Right atrium auricular region (tissue), 2 donors: ENCODE data around the gene TNFSF13B. TPM values are rescaled to one million over a fixed set of nuclear protein-coding genes. Genes with fewer than 3 reads are reported as not detected.

Source experiments
- DNase-seq: peaks from one replicate; pipeline ENCODE4 v3.0.0-alpha.2; 2019; ENCODE audit warnings: low spot score
- H3K27ac ChIP-seq, 2 donors: fragments of 200-600 bp; sonication (generic); 1 replicate in 1 of 2; 2 replicates in 1 of 2; pipeline ENCODE4 v1.5.1; 2016 to 2019
- H3K27me3 ChIP-seq, 2 donors: fragments of 200-600 bp; sonication (generic); one replicate each; pipeline versions ENCODE4 v1.5.1 to v1.6.0; 2017 to 2019
- H3K36me3 ChIP-seq: fragments of 200-600 bp; sonication (generic); one replicate; pipeline ENCODE4 v1.5.1; 2016
- H3K4me1 ChIP-seq, 2 donors: fragments of 200-600 bp; sonication (generic); one replicate each; pipeline versions ENCODE4 v1.5.1 to v1.6.0; 2017 to 2019
- H3K4me3 ChIP-seq, 2 donors: fragments of 200-600 bp; sonication (generic); 1 replicate in 1 of 2; 2 replicates in 1 of 2; pipeline ENCODE4 v1.5.1; 2017 to 2019; ENCODE audit warnings: mild to moderate bottlenecking in 1 of 2, moderate library complexity in 1 of 2
- H3K9me3 ChIP-seq, 2 donors: fragments of 200-600 bp; sonication (generic); one replicate each; pipeline ENCODE4 v1.5.1; 2019
- total RNA-seq, 2 donors: library from RNA; depleted of rRNA; stranded (reverse); fragments of >200 nt; gene quantifications; one replicate each; pipeline ENCODE4 v1.1.0, GENCODE V29; 2016
- TF ChIP-seq, protein P1 (sequence below), 2 donors: fragments of 200-600 bp; sonication (generic); IDR thresholded peaks; one replicate each; pipeline ENCODE4 v1.5.1; 2019; ENCODE audit warnings: antibody characterized with exemption in 2 of 2

The TNFSF13B gene
- total RNA-seq, 2 donors from 2014 or later, result 0.26 to 1.4 TPM

DNA sequence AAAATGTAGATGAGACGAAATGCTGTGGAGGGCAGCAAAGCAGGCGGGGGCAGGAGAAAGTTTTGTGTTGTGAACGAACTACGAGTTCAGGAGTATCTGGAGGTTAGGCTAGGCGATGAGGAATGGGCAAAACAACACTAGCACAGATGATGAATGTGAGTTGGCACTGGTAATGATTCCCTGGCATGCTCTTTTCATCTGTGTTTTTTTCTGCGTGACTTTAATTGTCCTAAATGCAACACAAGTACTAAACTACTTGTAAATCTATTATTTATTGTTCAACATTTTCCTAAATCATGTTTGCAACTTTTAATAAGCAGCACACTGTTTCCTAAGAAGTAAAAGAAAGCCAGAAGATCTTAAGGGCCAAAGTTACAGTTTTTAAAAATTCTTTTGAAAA lies 19.2 kb downstream of the TNFSF13B start:
- Histone ChIP-seq H3K36me3 (no peaks in the 10 kb centered on the region), H3K27ac (no peak overlapping the region), H3K9me3 (no peaks in the 10 kb centered on the region)

DNA sequence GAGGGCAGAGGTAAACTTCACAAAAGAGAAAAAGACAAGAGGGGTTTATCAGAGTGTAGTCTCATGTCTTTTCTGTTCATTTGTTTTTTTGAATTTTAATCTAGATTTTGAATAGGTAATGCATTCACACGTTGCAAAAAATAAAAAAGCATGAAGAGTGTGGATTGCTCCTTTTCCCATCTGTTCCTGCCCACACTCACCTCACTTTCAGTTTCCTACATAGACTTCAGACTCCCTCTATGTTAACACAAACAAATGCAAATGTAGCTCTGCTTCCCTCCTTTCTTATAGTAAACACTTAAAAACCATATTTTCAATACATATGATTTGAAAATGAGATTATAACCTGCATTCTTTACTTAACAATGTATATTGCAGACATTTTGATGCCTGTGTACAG lies 20.3 kb downstream of the TNFSF13B start:
- no peak overlapping the region for H3K4me3 ChIP-seq
- TF ChIP-seq, protein P1, sequence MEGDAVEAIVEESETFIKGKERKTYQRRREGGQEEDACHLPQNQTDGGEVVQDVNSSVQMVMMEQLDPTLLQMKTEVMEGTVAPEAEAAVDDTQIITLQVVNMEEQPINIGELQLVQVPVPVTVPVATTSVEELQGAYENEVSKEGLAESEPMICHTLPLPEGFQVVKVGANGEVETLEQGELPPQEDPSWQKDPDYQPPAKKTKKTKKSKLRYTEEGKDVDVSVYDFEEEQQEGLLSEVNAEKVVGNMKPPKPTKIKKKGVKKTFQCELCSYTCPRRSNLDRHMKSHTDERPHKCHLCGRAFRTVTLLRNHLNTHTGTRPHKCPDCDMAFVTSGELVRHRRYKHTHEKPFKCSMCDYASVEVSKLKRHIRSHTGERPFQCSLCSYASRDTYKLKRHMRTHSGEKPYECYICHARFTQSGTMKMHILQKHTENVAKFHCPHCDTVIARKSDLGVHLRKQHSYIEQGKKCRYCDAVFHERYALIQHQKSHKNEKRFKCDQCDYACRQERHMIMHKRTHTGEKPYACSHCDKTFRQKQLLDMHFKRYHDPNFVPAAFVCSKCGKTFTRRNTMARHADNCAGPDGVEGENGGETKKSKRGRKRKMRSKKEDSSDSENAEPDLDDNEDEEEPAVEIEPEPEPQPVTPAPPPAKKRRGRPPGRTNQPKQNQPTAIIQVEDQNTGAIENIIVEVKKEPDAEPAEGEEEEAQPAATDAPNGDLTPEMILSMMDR (IDR thresholded peaks at IDR 0.05), result no peak
- no peaks in the 10 kb centered on the region for H3K4me1 ChIP-seq
- no peaks in the 10 kb centered on the region for H3K36me3 ChIP-seq
- DNase-seq, result no peak
- no peak overlapping the region for H3K27ac ChIP-seq
- H3K9me3 ChIP-seq, result no peaks in the 10 kb centered on the region
- no peaks in the 10 kb centered on the region for H3K27me3 ChIP-seq

More for the DNA sequence above, 19.2 kb downstream of the TNFSF13B start:
- TF ChIP-seq, protein P1 (IDR thresholded peaks at IDR 0.05), result no peak
- DNase-seq, result no peak
- H3K4me1 ChIP-seq, result no peaks in the 10 kb centered on the region
- H3K4me3 ChIP-seq, result no peak overlapping the region
- H3K27me3 ChIP-seq, result no peaks in the 10 kb centered on the region

DNA sequence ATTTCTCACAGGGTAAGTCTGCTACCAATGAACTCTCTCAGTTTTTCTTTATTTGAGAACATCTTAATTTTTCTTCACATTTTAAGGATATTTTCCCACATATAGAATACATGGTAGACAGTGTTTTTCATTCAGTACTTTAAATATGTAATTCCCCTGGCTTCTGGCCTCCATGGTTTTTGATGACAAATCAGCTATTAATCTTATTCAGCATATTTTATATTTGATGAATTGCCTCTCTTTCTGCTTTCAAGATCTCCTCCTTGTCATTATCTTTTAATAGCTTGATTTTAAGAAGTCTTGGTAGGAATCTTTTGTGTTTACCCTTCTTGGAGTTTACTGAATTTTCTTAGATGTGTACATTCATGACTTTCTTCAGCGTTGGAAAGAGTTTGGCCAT lies 27.6 kb downstream of the TNFSF13B start:
- H3K36me3 ChIP-seq, result no peaks in the 10 kb centered on the region
- H3K27ac ChIP-seq, result no peak overlapping the region
- H3K9me3 ChIP-seq, result no peaks in the 10 kb centered on the region
- H3K4me1 ChIP-seq, result no peaks in the 10 kb centered on the region
- no peak overlapping the region for H3K4me3 ChIP-seq
- TF ChIP-seq, protein P1 (IDR thresholded peaks at IDR 0.05), result no peak
- H3K27me3 ChIP-seq, result no peaks in the 10 kb centered on the region
- no peak for DNase-seq

DNA sequence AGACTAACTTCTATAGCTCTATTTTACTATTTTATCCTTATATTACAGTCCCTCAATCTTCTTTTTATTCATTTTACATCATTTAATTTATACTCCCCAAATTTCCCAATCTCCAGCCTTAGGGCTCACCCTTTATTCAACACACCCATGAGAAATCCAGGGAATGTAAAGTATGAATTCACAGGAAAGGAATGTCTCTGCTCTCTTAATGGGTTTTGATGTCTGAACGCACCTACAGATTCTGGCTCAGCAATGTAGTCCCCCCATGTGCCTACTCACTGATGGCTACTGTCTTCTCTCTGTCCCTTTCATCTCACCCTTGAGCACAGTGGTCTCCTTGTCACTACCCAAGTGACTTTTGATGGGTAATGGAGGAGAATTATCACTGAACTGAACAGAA lies 32.8 kb downstream of the TNFSF13B start:
- Histone ChIP-seq H3K36me3 (no peaks in the 10 kb centered on the region), H3K9me3 (no peaks in the 10 kb centered on the region), H3K27me3 (no peaks in the 10 kb centered on the region), H3K27ac (no peak overlapping the region), H3K4me3 (no peak overlapping the region), H3K4me1 (no peaks in the 10 kb centered on the region)
- TF ChIP-seq, protein P1 (IDR thresholded peaks at IDR 0.05), result no peak
- DNase-seq, result no peak

DNA sequence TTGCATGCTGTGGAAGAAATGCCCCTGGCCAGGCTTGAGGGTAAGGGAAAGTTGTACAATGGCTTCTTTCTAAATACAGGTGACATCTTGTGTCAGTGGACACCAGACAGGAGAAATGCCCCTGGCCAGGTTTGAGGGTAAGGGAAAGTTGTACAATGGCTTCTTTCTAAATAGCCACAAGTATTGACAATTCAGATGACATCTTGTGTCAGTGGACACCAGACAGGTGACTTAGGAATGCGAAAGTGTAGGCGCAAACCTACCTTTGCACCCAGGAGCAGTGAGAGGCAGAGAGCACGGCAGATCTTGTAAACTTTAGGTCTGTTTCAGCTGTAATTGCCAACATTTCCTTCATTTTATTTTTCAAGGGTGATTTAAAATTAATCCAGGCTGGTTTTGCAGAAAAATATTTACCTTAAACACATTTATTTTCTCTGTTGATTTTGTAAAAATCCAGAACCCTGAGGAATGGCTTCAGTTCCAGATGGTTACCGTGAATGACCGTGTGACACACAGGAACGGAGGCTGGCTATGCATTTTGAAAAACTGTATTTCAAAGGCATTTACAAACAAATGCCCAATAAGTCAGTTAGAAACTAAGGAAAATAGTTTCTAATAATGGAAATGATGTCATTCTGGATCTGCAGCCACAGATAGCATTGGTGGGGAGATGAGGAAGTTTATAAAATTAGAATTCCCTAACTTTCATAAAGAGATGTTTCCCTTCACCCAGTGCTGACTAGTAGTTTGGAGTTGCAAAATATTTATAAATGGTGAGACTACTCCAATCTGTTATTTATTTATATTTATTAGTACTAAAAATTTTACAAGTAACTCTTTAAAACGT lies 34.9 kb downstream of the TNFSF13B start:
- Histone ChIP-seq H3K9me3 (no peaks in the 10 kb centered on the region), H3K4me3 (no peak overlapping the region), H3K27ac (no peak overlapping the region), H3K27me3 (no peaks in the 10 kb centered on the region), H3K4me1 (no peaks in the 10 kb centered on the region), H3K36me3 (no peaks in the 10 kb centered on the region)
- DNase-seq, result no peak
- TF ChIP-seq, protein P1 (IDR thresholded peaks at IDR 0.05), result no peak

DNA sequence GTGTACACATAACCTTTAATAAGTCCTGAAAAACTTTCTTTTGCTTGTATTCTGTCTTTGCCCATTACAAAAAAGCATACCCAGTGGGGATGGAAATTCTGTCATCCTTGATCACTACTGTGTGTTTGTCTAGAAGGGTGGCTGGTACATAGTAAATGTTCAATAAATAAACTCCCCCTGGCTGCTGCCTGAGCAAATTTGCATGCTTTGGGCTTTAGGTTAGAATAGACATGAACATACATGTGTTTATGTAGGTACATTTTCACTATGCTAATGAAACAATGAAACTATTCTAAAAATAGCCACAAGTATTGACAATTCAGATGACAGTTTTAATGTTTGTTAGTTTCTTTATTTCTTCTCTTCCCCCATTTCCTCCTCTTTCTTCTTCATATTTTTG lies 36.1 kb downstream of the TNFSF13B start:
- no peaks in the 10 kb centered on the region for H3K9me3 ChIP-seq
- DNase-seq, result no peak
- H3K4me3 ChIP-seq, result no peak overlapping the region
- H3K4me1 ChIP-seq, result no peaks in the 10 kb centered on the region
- H3K36me3 ChIP-seq, result no peaks in the 10 kb centered on the region
- TF ChIP-seq, protein P1 (IDR thresholded peaks at IDR 0.05), result no peak
- no peaks in the 10 kb centered on the region for H3K27me3 ChIP-seq
- H3K27ac ChIP-seq, result no peak overlapping the region
